Testis (tissue), 3 donors: ENCODE measurements around the gene CARD14. TPM values are rescaled to one million over a fixed set of nuclear protein-coding genes. Genes with fewer than 3 reads are reported as not detected.
"Not testable (repeated sequence)": the region's sequence is repeated elsewhere in the genome, so short reads cannot be mapped to it uniquely, and the experiment has no call there.

Source experiments
- DNase-seq: peaks from one replicate; pipeline ENCODE4 v3.0.0-alpha.2; 2019
- H3K27ac ChIP-seq, 2 donors: fragments of 200-600 bp; sonication (generic); one replicate each; pipeline ENCODE4 v1.5.1; 2019
- H3K27me3 ChIP-seq: fragments of 200-600 bp; sonication (generic); one replicate; pipeline ENCODE4 v1.5.1; 2019
- H3K36me3 ChIP-seq: fragments of 200-600 bp; sonication (generic); one replicate; pipeline ENCODE4 v1.5.1; 2017; ENCODE audit warnings: low read depth; ENCODE audit errors: missing control alignments
- H3K4me1 ChIP-seq: fragments of 200-600 bp; sonication (generic); one replicate; pipeline ENCODE4 v1.5.1; 2019
- H3K4me3 ChIP-seq, 2 donors: fragments of 200-600 bp; sonication (generic); one replicate each; pipeline ENCODE4 v1.5.1; 2017 to 2019
- H3K9me3 ChIP-seq: fragments of 200-600 bp; sonication (generic); one replicate; pipeline ENCODE4 v1.5.1; 2017
- POLR2A ChIP-seq: fragments of 450-650 bp; IDR thresholded peaks from one replicate; pipeline ENCODE4 v1.6.1; 2017; ENCODE audit warnings: antibody characterized with exemption, mild to moderate bottlenecking, moderate library complexity
- WGBS, 2 donors: methylation state at CpG; one replicate each; pipeline ENCODE4 v1.1.5; 2018; 5-methylcytosine and 5-hydroxymethylcytosine counted together
- intact Hi-C: fragments of 100-400 bp; cut with DNase I; formaldehyde crosslinking; loops from one replicate; pipeline ENCODE4 v1.15.1; 2023; ENCODE audit warnings: low total_unique reads
- polyA plus RNA-seq: library from polyadenylated mRNA; stranded (reverse); fragments of 350-450 nt; fragmentation: Illumina TruSeq; extraction: RNeasy Lipid Tissue Mini Kit (QIAGEN cat#74804); gene quantifications from one replicate; pipeline ENCODE4 v1.2.3, GENCODE V29; 2014; ENCODE audit warnings: low read depth, low replicate concordance; ENCODE audit not compliant: insufficient read depth
- total RNA-seq, 2 donors: library from RNA; depleted of rRNA; stranded (reverse); fragments of >200 nt; gene quantifications; one replicate each; pipeline ENCODE4 v1.2.3, GENCODE V29; 2016
- TF ChIP-seq, protein P1 (sequence below), 3 experiments: fragments of 450-650 bp in 2 of 3; fragments of 200-600 bp in 1 of 3; sonication (generic) in 1 of 3; IDR thresholded peaks; one replicate each; pipeline ENCODE4 v1.5.1; 2016 to 2019; ENCODE audit warnings: antibody characterized with exemption in 3 of 3, mild to moderate bottlenecking in 2 of 3, moderate library complexity in 1 of 3

The CARD14 gene
- total and polyA plus RNA-seq, 3 donors from 2014 or later, result 2.1 to 6.1 (median 3.5) TPM

DNA sequence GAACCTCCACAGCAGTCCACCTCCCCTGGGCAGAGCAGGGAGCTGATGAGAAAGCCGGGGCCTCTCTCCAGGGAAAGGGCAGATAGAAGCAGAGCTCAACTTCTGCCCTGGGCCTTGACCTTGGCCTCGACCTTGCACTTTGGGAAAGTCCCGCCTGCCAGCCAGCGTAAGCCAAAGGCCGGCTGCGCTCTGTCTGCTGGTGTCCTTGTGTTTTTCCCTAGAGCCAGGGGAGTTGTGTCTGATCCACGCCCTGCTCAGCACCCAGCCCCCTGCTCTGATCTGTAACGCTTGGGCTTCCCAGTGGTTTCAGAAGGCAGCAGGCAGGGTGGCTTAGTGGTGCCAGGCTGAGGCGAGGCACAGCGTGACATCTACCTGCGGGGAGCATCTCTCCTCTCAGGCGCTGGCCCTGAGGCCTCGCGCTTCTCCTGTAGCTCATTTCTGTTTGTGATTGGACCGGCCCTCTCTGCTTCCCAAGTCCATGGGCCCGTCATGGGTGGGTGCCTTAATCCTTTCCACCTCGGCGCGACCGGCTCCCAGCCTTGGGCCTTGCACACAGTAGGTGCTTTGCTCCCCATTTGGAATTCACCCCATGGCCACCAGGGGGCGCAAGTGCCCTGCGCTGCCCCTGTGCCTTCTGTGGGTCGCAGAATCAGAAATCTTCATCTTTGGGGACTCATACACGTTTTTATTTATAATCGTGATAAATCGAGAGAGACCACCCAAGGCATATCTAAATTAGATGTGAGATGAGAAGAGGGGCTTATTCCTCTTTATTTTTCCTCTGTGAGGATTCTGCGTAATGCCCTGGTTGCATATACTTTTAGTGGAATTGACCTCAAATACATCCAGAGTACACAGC lies 26.1 kb downstream of the CARD14 start:
- Histone ChIP-seq H3K27ac (no peak overlapping the region), H3K4me3 (no peak overlapping the region), H3K36me3 (no peaks in the 10 kb centered on the region), H3K4me1 (no peaks in the 10 kb centered on the region), H3K9me3 (no peaks in the 10 kb centered on the region), H3K27me3 (no peaks in the 10 kb centered on the region)
- intact Hi-C loops, result no loop called here
- DNase-seq, result no peak
- TF ChIP-seq, protein P1, sequence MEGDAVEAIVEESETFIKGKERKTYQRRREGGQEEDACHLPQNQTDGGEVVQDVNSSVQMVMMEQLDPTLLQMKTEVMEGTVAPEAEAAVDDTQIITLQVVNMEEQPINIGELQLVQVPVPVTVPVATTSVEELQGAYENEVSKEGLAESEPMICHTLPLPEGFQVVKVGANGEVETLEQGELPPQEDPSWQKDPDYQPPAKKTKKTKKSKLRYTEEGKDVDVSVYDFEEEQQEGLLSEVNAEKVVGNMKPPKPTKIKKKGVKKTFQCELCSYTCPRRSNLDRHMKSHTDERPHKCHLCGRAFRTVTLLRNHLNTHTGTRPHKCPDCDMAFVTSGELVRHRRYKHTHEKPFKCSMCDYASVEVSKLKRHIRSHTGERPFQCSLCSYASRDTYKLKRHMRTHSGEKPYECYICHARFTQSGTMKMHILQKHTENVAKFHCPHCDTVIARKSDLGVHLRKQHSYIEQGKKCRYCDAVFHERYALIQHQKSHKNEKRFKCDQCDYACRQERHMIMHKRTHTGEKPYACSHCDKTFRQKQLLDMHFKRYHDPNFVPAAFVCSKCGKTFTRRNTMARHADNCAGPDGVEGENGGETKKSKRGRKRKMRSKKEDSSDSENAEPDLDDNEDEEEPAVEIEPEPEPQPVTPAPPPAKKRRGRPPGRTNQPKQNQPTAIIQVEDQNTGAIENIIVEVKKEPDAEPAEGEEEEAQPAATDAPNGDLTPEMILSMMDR (IDR thresholded peaks at IDR 0.05), result peak; percentile 66 to 90 (median 80)
- TF ChIP-seq POLR2A, result no peak
- 61 to 62% methylated on average over 27 of the region's 27 CpGs for WGBS, 2 donors

DNA sequence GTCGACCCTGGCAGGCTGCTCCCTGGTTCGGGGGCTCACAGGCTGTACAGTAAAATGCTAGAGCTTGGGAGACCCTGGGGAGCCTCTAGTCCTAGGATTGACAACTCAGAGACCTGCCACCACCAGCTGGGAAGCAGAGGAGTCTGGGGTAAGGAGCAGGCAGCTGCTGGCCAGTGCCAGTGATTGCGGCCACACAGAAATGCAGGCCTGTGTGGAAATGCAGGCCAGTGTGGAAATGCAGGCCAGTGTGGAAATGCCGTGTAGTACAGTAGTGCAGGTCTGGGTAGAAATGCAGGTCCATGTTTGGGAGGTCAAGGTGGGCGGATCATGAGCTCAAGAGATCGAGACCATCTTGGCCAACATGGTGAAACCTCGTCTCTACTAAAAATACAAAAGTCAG lies 26.8 kb downstream of the CARD14 start:
- no peak for DNase-seq
- Histone ChIP-seq H3K9me3 (no peaks in the 10 kb centered on the region), H3K4me1 (no peaks in the 10 kb centered on the region), H3K36me3 (no peaks in the 10 kb centered on the region), H3K4me3 (no peak overlapping the region), H3K27me3 (no peaks in the 10 kb centered on the region), H3K27ac (no peak overlapping the region)
- 80 to 96% methylated on average over 5 to 7 of the region's 7 CpGs for WGBS, 2 donors
- no peak for TF ChIP-seq POLR2A
- TF ChIP-seq, protein P1 (IDR thresholded peaks at IDR 0.05), result no peak
- intact Hi-C loops, result no loop called here

DNA sequence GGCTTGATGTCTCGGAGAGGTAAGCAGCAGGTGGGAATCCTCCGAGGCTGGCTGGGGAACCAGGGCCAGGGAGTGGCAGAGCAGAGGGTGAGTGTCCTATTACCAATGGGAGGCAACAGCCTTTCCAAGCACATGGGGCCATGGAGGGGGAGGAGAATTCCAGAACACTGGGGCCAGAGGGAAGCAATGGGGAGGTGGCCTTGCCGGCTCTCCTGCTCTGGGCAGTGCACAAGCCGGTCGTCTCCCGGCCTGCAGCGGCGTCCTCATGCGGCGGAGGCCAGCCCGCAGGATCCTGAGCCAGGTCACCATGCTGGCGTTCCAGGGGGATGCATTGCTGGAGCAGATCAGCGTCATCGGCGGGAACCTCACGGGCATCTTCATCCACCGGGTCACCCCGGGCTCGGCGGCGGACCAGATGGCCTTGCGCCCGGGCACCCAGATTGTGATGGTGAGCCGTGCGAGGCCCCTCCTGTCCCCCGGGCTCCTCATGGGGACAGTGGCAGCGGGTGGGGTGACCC lies 28.4 kb downstream of the CARD14 start:
- intact Hi-C loops, result no loop called here

DNA sequence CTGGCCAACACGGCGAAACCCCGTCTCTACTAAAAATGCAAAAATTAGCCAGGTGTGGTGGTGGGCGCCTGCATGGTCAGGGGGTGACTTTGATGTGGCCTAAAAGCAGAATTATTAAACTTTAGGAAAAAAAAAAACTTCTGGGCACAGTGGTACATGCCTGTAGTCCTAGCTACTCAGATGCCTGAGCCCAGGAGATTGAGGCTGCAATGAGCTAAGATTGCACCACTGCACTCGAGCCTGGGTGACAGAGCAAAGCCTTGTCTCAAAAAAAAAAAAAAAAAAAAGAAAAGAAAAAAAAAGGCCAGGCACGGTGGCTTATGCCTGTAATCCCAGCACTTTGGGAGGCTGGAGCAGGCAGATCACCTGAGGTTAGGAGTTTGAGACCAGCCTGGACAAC lies 29.5 kb downstream of the CARD14 start:
- H3K36me3 ChIP-seq, H3K4me1 ChIP-seq, DNase-seq, H3K4me3 ChIP-seq, intact Hi-C loops, H3K27me3 ChIP-seq, H3K9me3 ChIP-seq, H3K27ac ChIP-seq: not testable (repeated sequence)
- WGBS, 2 donors, result 84 to 88% methylated on average over 6 of the region's 6 CpGs

More for the DNA sequence above, 28.4 kb downstream of the CARD14 start:
- Histone ChIP-seq H3K27ac (no peak overlapping the region), H3K9me3 (no peaks in the 10 kb centered on the region), H3K36me3 (no peaks in the 10 kb centered on the region), H3K4me3 (no peak overlapping the region), H3K4me1 (no peaks in the 10 kb centered on the region), H3K27me3 (no peaks in the 10 kb centered on the region)
- WGBS, 2 donors, result 84 to 88% methylated on average over 19 to 20 of the region's 27 CpGs
- no peak for TF ChIP-seq POLR2A
- TF ChIP-seq, protein P1 (IDR thresholded peaks at IDR 0.05), result no peak
- DNase-seq, result no peak

DNA sequence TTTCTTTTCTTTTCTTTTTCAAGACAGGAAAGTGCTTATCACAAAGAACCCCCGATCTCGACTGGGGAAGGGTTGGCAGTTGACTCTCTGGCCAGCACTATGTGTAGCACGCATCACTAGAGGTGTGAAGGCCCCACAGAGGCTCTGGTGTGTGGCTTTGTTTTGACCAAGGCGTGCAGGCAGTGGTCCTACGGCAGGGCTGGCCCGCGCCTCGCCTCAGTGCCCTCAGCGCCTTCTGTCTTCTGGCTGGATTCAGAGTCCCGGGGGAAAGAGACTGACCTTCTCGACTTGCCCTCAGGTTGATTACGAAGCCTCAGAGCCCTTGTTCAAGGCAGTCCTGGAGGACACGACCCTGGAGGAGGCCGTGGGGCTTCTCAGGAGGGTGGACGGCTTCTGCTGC lies 31.6 kb downstream of the CARD14 start:
- DNase-seq, result no peak
- Histone ChIP-seq H3K36me3 (no peaks in the 10 kb centered on the region), H3K4me3 (no peak overlapping the region), H3K27me3 (no peaks in the 10 kb centered on the region), H3K4me1 (no peaks in the 10 kb centered on the region), H3K9me3 (no peaks in the 10 kb centered on the region), H3K27ac (no peak overlapping the region)
- intact Hi-C loops, result no loop called here
- no peak for TF ChIP-seq POLR2A
- TF ChIP-seq, protein P1 (IDR thresholded peaks at IDR 0.05), result no peak
- WGBS, 2 donors, result 72 to 79% methylated on average over 5 to 15 of the region's 15 CpGs
